ENCODE measurements around the gene ZMYM4.

ZMYM4 gene

DNA sequence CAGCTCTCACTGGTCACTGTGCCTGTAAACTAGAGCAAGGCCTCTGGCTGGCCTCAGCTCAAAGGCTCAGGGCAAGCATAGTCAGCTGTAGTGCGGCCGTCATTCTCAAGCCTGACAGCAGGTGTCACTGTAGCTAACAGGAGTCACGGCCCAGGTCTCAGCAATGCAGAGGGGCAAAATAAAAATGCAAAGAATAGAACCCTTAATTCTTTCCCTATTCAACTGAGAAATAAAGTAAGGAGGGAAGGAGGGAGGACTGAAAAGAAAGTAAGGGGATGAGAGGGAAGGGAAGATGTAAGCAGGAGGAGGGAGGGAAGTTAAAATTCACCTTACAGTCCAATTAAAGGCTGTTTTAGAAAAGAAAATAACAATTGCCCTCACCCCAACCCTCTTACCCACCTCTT lies 182.6 kb downstream of the ZMYM4 start:
- TF ChIP-seq, protein P1, sequence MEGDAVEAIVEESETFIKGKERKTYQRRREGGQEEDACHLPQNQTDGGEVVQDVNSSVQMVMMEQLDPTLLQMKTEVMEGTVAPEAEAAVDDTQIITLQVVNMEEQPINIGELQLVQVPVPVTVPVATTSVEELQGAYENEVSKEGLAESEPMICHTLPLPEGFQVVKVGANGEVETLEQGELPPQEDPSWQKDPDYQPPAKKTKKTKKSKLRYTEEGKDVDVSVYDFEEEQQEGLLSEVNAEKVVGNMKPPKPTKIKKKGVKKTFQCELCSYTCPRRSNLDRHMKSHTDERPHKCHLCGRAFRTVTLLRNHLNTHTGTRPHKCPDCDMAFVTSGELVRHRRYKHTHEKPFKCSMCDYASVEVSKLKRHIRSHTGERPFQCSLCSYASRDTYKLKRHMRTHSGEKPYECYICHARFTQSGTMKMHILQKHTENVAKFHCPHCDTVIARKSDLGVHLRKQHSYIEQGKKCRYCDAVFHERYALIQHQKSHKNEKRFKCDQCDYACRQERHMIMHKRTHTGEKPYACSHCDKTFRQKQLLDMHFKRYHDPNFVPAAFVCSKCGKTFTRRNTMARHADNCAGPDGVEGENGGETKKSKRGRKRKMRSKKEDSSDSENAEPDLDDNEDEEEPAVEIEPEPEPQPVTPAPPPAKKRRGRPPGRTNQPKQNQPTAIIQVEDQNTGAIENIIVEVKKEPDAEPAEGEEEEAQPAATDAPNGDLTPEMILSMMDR (IDR thresholded peaks at IDR 0.05): peak; percentile 94

DNA sequence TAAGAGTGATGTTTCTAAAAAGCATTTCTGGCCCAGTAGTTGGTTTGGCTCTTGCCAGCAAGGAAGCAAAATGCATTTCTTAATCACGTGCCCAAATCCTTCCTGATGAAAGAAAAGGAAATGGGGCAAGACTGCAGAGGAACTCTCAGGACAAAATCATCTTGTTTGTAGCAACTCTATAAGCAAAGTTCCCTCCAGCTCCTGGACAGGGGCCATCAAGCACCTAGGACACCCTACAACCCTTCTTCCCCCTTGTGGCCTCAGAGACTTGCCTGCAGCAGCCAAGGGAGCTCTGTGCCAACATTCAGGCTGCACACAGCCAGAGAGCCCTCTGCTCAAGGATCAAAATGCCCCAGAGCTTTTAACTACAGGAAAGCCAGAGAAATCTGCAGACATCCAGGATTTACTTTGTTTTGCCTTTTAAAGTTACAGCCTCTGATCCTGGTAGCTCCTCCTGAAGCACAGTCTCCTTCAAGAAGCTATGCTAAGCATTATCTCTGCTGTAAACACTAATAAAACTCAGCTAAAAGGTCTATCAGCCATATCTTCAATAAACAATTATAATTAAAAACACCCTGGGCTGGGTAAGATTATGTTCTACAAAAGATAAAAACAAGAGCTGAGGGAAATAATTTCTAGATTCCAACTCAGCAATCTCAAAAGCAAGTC lies 183.7 kb downstream of the ZMYM4 start:
- TF ChIP-seq, protein P1 (IDR thresholded peaks at IDR 0.05): no peak; the same call in 1 of the 2 replicates

- TF ChIP-seq, protein P1 (IDR thresholded peaks at IDR 0.05): no peak
Observed at GRCh38 chr1:35453031-35453430, 184.5 kb downstream of the ZMYM4 start.

- TF ChIP-seq, protein P1 (IDR thresholded peaks at IDR 0.05): no peak
Observed at GRCh38 chr1:35454176-35454575, 185.7 kb downstream of the ZMYM4 start.

DNA sequence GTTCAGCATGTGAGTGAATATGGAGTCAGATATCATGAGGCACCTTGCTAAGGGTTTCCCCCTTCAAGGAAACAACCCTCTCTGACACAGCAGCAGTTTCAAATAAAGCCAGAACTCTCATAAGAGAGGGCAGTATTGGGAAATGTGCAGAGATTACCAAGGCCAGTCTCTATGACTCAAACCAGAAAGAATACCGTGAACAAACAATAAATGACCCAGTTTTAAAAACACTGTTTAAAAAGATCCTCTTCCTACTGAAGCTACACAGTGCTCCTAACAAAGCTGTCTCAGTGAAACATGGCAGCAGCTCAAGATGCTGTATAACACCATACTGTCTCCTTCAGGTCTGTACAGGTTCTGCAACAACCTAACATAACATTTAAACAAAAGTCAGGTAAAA lies 186.1 kb downstream of the ZMYM4 start:
- TF ChIP-seq, protein P1 (IDR thresholded peaks at IDR 0.05): peak; percentile 35; the same call in 1 of the 2 replicates

DNA sequence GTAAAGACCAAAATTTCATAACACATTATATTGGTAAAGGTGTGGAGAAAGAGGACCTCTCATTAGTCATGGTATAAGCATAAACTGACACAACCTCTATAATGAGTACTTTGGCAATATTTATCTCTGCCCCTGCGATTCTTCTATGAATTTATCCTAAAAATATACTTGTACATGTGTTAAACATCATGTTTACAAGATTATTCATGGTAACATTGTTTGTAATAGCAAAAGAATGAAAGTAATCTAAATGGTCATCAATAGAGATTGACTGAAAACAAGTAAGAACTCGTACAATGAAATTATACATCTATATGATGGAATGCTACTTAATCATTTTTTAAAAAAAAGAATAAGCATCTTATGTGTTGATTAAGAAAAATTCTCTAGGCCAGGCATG lies 192.3 kb downstream of the ZMYM4 start:
- TF ChIP-seq, protein P1 (IDR thresholded peaks at IDR 0.05): no peak

- TF ChIP-seq, protein P1 (IDR thresholded peaks at IDR 0.05): no peak
Observed at GRCh38 chr1:35461966-35462651, 193.6 kb downstream of the ZMYM4 start.
